DOHH2 (cell line): Measurements from ENCODE around the gene TTC39C.

Experiments used
- H3F3A ChIP-seq: fragments of 200-600 bp; sonication (generic), shearing (Covaris generic); 2 replicates; pipeline ENCODE4 v1.6.0; 2016; ENCODE audit warnings: antibody characterized with exemption, mild to moderate bottlenecking; ENCODE audit not compliant: control insufficient read depth, insufficient read depth
- H3K27ac ChIP-seq: fragments of 200-600 bp; sonication (generic); 2 replicates; pipeline ENCODE4 v1.5.1; 2014; ENCODE audit warnings: low read depth, mild to moderate bottlenecking, low read length, moderate library complexity
- H3K27me3 ChIP-seq: fragments of 200-600 bp; sonication (generic); 2 replicates; pipeline ENCODE4 v1.6.1; 2014; ENCODE audit warnings: mild to moderate bottlenecking, low read length, mixed read lengths; ENCODE audit not compliant: control insufficient read depth
- H3K36me3 ChIP-seq: fragments of 200-600 bp; sonication (generic); 2 replicates; pipeline ENCODE4 v1.6.1; 2014; ENCODE audit warnings: mild to moderate bottlenecking, low read length, moderate library complexity, mixed read lengths; ENCODE audit not compliant: control insufficient read depth
- H3K4me1 ChIP-seq: fragments of 200-600 bp; sonication (generic); 2 replicates; pipeline ENCODE4 v1.6.1; 2014; ENCODE audit warnings: mild to moderate bottlenecking, low read length, mixed read lengths; ENCODE audit not compliant: control insufficient read depth
- H3K4me2 ChIP-seq: fragments of 200-600 bp; sonication (generic); 2 replicates; pipeline ENCODE4 v1.6.0; 2014; ENCODE audit warnings: mild to moderate bottlenecking, low read length, moderate library complexity
- H3K4me3 ChIP-seq: fragments of 200-600 bp; sonication (generic); 2 replicates; pipeline ENCODE4 v1.5.1; 2014; ENCODE audit warnings: mild to moderate bottlenecking, low read length, mixed read lengths
- H3K79me2 ChIP-seq: fragments of 200-600 bp; sonication (generic); 2 replicates; pipeline ENCODE4 v1.6.1; 2014; ENCODE audit warnings: mild to moderate bottlenecking, low read length, mixed read lengths; ENCODE audit not compliant: control insufficient read depth
- H3K9me2 ChIP-seq: fragments of 200-600 bp; sonication (generic); replicated peaks from 2 replicates; pipeline ENCODE4 v1.6.1; 2014; ENCODE audit warnings: mild to moderate bottlenecking, low read length, mixed read lengths; ENCODE audit not compliant: control insufficient read depth
- H3K9me3 ChIP-seq: fragments of 200-600 bp; sonication (generic); 2 replicates; pipeline ENCODE4 v1.6.1; 2014; ENCODE audit warnings: antibody characterized with exemption, low read length, mixed read lengths; ENCODE audit not compliant: control insufficient read depth, insufficient read depth
- H4K20me1 ChIP-seq: fragments of 200-600 bp; sonication (generic); 2 replicates; pipeline ENCODE4 v1.6.0; 2014; ENCODE audit warnings: low read depth, mild to moderate bottlenecking, antibody characterized with exemption, low read length, moderate library complexity; ENCODE audit not compliant: control insufficient read depth, insufficient read depth
- EZH2phosphoT487 ChIP-seq: fragments of 200-600 bp; sonication (generic); IDR thresholded peaks from 2 replicates; pipeline ENCODE4 v1.6.1; 2017; ENCODE audit warnings: borderline replicate concordance, mild to moderate bottlenecking, antibody characterized with exemption, low read length, moderate library complexity, mixed read lengths
- TF ChIP-seq, protein P1 (sequence below): fragments of 200-600 bp; sonication (generic); IDR thresholded peaks from one replicate; pipeline ENCODE4 v1.5.1; 2014; ENCODE audit warnings: antibody characterized with exemption, mild to moderate bottlenecking, low read depth, low read length; ENCODE audit not compliant: poor library complexity, severe bottlenecking

Gene TTC39C

DNA sequence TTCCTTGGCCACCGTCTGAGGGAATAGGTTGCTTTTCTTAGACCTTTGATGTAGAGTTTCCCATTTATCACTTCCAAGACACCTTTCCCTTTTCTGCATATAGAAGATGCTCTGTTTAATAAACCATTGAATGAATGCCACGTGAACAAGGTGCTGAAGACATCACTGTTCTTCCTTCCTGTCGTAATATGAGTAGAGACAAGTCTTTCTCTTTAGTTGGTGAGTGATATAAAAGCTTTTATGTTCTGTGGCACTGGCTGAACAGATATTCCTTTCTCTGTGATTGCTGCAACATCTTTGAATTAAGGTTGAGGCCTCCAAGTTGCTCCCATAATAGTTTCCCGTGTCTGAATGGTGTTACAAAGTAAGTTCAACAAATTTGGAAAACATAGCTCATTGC lies 38.7 kb downstream of the TTC39C start:
- Histone ChIP-seq H3K27ac (no peak overlapping the region), H3K9me3 (no peaks in the 10 kb centered on the region), H3K4me3 (no peak overlapping the region), H4K20me1 (peaks cover 10% of the 10 kb centered on the region; the same call in 1 of the 2 replicates), H3K4me2 (no peak overlapping the region; the same call in 1 of the 2 replicates), H3K36me3 (peaks cover 7% of the 10 kb centered on the region; the same call in 1 of the 2 replicates), H3K79me2 (peaks cover 97% of the 10 kb centered on the region), H3F3A (0 out of 2 replicates have a peak, but pooled peaks cover 5% of the 10 kb centered on the region), H3K27me3 (no peaks in the 10 kb centered on the region), H3K9me2 (no peaks in the 10 kb centered on the region), H3K4me1 (peaks cover 72% of the 10 kb centered on the region)
- TF ChIP-seq EZH2phosphoT487, result no peak
- TF ChIP-seq, protein P1, sequence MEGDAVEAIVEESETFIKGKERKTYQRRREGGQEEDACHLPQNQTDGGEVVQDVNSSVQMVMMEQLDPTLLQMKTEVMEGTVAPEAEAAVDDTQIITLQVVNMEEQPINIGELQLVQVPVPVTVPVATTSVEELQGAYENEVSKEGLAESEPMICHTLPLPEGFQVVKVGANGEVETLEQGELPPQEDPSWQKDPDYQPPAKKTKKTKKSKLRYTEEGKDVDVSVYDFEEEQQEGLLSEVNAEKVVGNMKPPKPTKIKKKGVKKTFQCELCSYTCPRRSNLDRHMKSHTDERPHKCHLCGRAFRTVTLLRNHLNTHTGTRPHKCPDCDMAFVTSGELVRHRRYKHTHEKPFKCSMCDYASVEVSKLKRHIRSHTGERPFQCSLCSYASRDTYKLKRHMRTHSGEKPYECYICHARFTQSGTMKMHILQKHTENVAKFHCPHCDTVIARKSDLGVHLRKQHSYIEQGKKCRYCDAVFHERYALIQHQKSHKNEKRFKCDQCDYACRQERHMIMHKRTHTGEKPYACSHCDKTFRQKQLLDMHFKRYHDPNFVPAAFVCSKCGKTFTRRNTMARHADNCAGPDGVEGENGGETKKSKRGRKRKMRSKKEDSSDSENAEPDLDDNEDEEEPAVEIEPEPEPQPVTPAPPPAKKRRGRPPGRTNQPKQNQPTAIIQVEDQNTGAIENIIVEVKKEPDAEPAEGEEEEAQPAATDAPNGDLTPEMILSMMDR, result no peak

DNA sequence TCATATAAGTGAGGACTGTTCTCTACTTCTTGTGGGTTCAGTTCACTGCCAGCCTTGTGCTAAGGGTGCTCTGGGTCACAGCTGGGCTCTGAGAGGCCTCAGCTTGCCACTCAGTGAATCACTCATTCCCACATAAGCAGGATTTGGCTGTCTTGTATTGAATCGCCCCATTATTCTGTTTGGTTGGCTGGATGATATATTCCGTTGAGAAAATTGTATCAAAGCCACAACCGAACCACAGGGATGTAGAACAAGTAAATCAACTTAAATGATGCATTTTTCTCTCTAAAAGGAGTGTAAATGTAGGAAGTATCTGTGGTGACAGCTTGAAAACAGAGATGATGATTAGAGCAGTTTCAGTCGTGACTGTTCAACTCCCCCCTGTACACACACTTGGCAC lies 39.6 kb downstream of the TTC39C start:
- Histone ChIP-seq H4K20me1 (peaks cover 10% of the 10 kb centered on the region; the same call in 1 of the 2 replicates), H3K27me3 (no peaks in the 10 kb centered on the region), H3K9me2 (no peaks in the 10 kb centered on the region), H3K4me2 (peak overlapping the region; percentile 22), H3K4me1 (peaks cover 63% of the 10 kb centered on the region), H3F3A (0 out of 2 replicates have a peak, but pooled peaks cover 5% of the 10 kb centered on the region), H3K79me2 (peaks cover 96% of the 10 kb centered on the region), H3K9me3 (no peaks in the 10 kb centered on the region), H3K36me3 (peaks cover 7% of the 10 kb centered on the region; the same call in 1 of the 2 replicates), H3K27ac (0 out of 2 replicates have a peak overlapping the region, but pooled peaks have one; percentile 2), H3K4me3 (no peak overlapping the region)
- TF ChIP-seq EZH2phosphoT487, result no peak
- TF ChIP-seq, protein P1, result no peak

DNA sequence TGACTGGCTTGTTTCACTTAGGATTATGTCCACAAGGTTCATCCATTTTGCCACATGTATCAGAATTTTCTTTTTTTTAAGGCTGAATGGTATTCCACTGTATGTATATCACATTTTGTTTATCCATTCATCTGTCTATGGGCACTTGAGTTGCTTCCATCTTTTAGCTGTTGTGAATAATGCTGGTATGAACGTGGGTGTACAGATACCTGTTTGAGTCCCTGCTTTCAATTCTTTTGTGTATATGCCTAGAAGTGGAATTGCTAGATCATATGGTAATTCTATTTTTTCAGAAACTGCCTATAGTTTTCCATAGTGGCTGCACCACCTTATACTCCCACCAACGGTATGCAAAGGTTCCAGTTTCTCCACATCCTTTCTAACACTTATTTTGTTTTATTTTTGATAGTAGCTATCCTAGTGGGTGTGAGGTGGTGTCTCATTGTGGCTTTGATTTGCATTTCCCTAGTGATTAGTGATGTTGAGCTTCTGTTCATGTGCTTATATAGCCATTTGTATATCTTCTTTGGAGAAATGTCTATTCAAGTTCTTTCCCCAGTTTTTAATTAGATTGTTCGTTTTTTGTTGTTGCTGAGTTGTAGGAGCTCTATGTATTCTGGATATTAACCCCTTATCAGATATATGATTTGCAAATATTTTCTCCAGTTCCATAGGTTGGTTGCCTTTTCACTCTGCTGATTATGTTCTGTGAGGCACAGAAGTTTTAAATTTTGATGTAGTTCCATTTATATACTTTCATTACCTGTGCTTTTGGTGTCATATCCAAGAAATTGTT lies 40.7 kb downstream of the TTC39C start:
- TF ChIP-seq, protein P1, result no peak
- TF ChIP-seq EZH2phosphoT487, result no peak
- Histone ChIP-seq H3F3A (0 out of 2 replicates have a peak, but pooled peaks cover 5% of the 10 kb centered on the region), H3K36me3 (peaks cover 3% of the 10 kb centered on the region; the same call in 1 of the 2 replicates), H3K9me3 (no peaks in the 10 kb centered on the region), H3K27ac (no peak overlapping the region), H3K79me2 (peaks cover 96% of the 10 kb centered on the region), H3K4me1 (peaks cover 68% of the 10 kb centered on the region), H3K4me2 (peak overlapping the region; percentile 69), H3K9me2 (no peaks in the 10 kb centered on the region), H3K27me3 (no peaks in the 10 kb centered on the region), H4K20me1 (peaks cover 10% of the 10 kb centered on the region; the same call in 1 of the 2 replicates), H3K4me3 (peak overlapping the region; percentile 42)
